H1 (cell line): Measurements from ENCODE around the gene CHRM3. TPM values are rescaled to one million over a fixed set of nuclear protein-coding genes. Genes with fewer than 3 reads are reported as not detected.

ENCODE experiments used
- CTCF ChIA-PET: fragments of 300-600 bp; sonication (Branson Sonifier 250); formaldehyde crosslinking; loops from one replicate; lab custom pipeline; 2021; ENCODE audit not compliant: partially characterized antibody; lab: Charles Lee
- POLR2A ChIA-PET: fragments of 300-600 bp; sonication (Branson Sonifier 250); formaldehyde crosslinking; loops from one replicate; lab custom pipeline; 2021; ENCODE audit warnings: inconsistent platforms; ENCODE audit not compliant: partially characterized antibody; lab: Charles Lee
- DNase-seq, 2 experiments: peaks; one replicate each; pipeline versions ENCODE4 v3.0.0 to v3.0.0-alpha.2; 2010 to 2022; ENCODE audit warnings: low spot score in 2 of 2, low read depth in 1 of 2, mixed read lengths in 1 of 2
- FAIRE-seq: peaks from 2 replicates; lab custom pipeline; 2011; peaks lifted over from hg19 to GRCh38; lab: Jason Lieb, UNC
- H2AFZ ChIP-seq: 2 replicates; pipeline ENCODE4 v1.8.1; 2012; ENCODE audit warnings: low read length, inconsistent platforms
- H2AK5ac ChIP-seq: 2 replicates; pipeline ENCODE4 v1.6.1; 2013; ENCODE audit warnings: low read depth, low read length
- H2BK120ac ChIP-seq: replicated peaks from 2 replicates; pipeline ENCODE3; 2013; ENCODE audit warnings: low read depth, low read length, inconsistent platforms
- H2BK12ac ChIP-seq: 2 replicates; pipeline ENCODE4 v1.6.1; 2013; ENCODE audit warnings: low read depth, low read length
- H2BK15ac ChIP-seq: 2 replicates; pipeline ENCODE4 v1.6.1; 2013; ENCODE audit warnings: low read length
- H2BK20ac ChIP-seq: 2 replicates; pipeline ENCODE4 v1.6.1; 2013; ENCODE audit warnings: low read length
- H2BK5ac ChIP-seq: 2 replicates; pipeline ENCODE4 v1.6.1; 2013; ENCODE audit warnings: low read depth, low read length
- H3K14ac ChIP-seq: 2 replicates; pipeline ENCODE4 v1.6.1; 2013; ENCODE audit warnings: inconsistent platforms; ENCODE audit not compliant: insufficient read length
- H3K18ac ChIP-seq: 2 replicates; pipeline ENCODE4 v1.6.1; 2013; ENCODE audit warnings: low read length; ENCODE audit errors: extremely low read depth
- H3K23ac ChIP-seq: 2 replicates; pipeline ENCODE4 v1.6.1; 2013; ENCODE audit warnings: inconsistent platforms; ENCODE audit not compliant: insufficient read length
- H3K23me2 ChIP-seq: 2 replicates; pipeline ENCODE4 v1.6.1; 2013; ENCODE audit warnings: low read depth, low read length
- H3K27ac ChIP-seq: 2 replicates; pipeline ENCODE4 v1.6.1; 2011; ENCODE audit warnings: low read depth, low read length, inconsistent platforms
- H3K27me3 ChIP-seq, 4 experiments: replicated peaks in 1 of 4; 1 replicate in 1 of 4; 2 replicates in 3 of 4; pipeline versions ENCODE4 v1.6.1 to v1.8.1; 2011 to 2013; ENCODE audit warnings: low read length in 3 of 4, mild to moderate bottlenecking in 3 of 4, inconsistent platforms in 2 of 4, mixed read lengths in 2 of 4, moderate library complexity in 1 of 4; ENCODE audit not compliant: control insufficient read depth in 3 of 4, insufficient read depth in 3 of 4; ENCODE audit errors: extremely low read depth in 1 of 4
- H3K36me3 ChIP-seq, 4 experiments: 2 replicates each; pipeline versions ENCODE4 v1.6.1 to v1.8.1; 2011 to 2013; ENCODE audit warnings: mild to moderate bottlenecking in 4 of 4, low read length in 3 of 4, moderate library complexity in 2 of 4, control low read depth in 1 of 4, inconsistent platforms in 1 of 4; ENCODE audit not compliant: insufficient read depth in 4 of 4, control insufficient read depth in 2 of 4
- H3K4ac ChIP-seq: replicated peaks from 2 replicates; pipeline ENCODE3; 2013; ENCODE audit warnings: low read length, low read depth, mixed read lengths, inconsistent platforms; ENCODE audit not compliant: insufficient read length
- H3K4me1 ChIP-seq, 4 experiments: replicated peaks in 1 of 4; 1 replicate in 1 of 4; 2 replicates in 3 of 4; pipeline versions ENCODE4 v1.6.1 to v1.8.1; 2011 to 2013; ENCODE audit warnings: low read length in 3 of 4, inconsistent platforms in 2 of 4, mixed read lengths in 1 of 4; ENCODE audit not compliant: insufficient read depth in 4 of 4, control insufficient read depth in 3 of 4
- H3K4me2 ChIP-seq, 2 experiments: 2 replicates each; pipeline versions ENCODE4 v1.6.1 to v1.8.1; 2011 to 2013; ENCODE audit warnings: low read depth in 2 of 2, low read length in 2 of 2, control low read depth in 1 of 2, inconsistent platforms in 1 of 2, mild to moderate bottlenecking in 1 of 2; ENCODE audit not compliant: insufficient read depth in 1 of 2
- H3K4me3 ChIP-seq, 4 experiments: fragments of 200-600, 300-600 bp in 1 of 4; sonication (generic), shearing (Covaris generic), sonication (Bioruptor Twin) in 1 of 4; 2 replicates each; pipeline versions ENCODE4 v1.5.1 to v1.8.1; 2011 to 2016; ENCODE audit warnings: low read length in 4 of 4, low read depth in 3 of 4, control low read depth in 2 of 4, inconsistent platforms in 2 of 4, mild to moderate bottlenecking in 2 of 4, mixed read lengths in 1 of 4, moderate library complexity in 1 of 4; ENCODE audit not compliant: insufficient read depth in 2 of 4; ENCODE audit errors: extremely low read depth in 1 of 4
- H3K56ac ChIP-seq: replicated peaks from 2 replicates; pipeline ENCODE3; 2013; ENCODE audit warnings: low read depth, mild to moderate bottlenecking, mixed read lengths, low read length, inconsistent platforms; ENCODE audit not compliant: insufficient read length
- H3K79me1 ChIP-seq: 2 replicates; pipeline ENCODE4 v1.6.1; 2013; ENCODE audit warnings: low read depth, low read length, control low read depth
- H3K79me2 ChIP-seq, 2 experiments: 2 replicates each; pipeline versions ENCODE4 v1.6.1 to v1.8.1; 2012 to 2013; ENCODE audit warnings: low read length in 2 of 2, mild to moderate bottlenecking in 2 of 2, inconsistent platforms in 1 of 2; ENCODE audit not compliant: insufficient read depth in 2 of 2, control insufficient read depth in 1 of 2
- H3K9ac ChIP-seq, 4 experiments: replicated peaks in 1 of 4; 1 replicate in 1 of 4; 2 replicates in 3 of 4; pipeline versions ENCODE4 v1.6.1 to v1.8.1; 2011 to 2013; ENCODE audit warnings: low read depth in 3 of 4, low read length in 3 of 4, control low read depth in 2 of 4, mild to moderate bottlenecking in 2 of 4, moderate library complexity in 2 of 4, inconsistent platforms in 1 of 4; ENCODE audit errors: extremely low read depth in 1 of 4
- H3K9me3 ChIP-seq, 2 experiments: 2 replicates each; pipeline versions ENCODE4 v1.6.1 to v1.8.1; 2012 to 2013; ENCODE audit warnings: mild to moderate bottlenecking in 2 of 2, moderate library complexity in 2 of 2, control low read depth in 1 of 2, inconsistent platforms in 1 of 2, low read depth in 1 of 2, low read length in 1 of 2, mixed read lengths in 1 of 2; ENCODE audit not compliant: insufficient read depth in 2 of 2
- H4K20me1 ChIP-seq, 2 experiments: replicated peaks in 1 of 2; 2 replicates each; pipeline versions ENCODE3 to v1.8.1; 2011 to 2013; ENCODE audit warnings: inconsistent platforms in 2 of 2, low read length in 2 of 2, mild to moderate bottlenecking in 1 of 2; ENCODE audit not compliant: insufficient read depth in 2 of 2, control insufficient read depth in 1 of 2
- H4K5ac ChIP-seq: 2 replicates; pipeline ENCODE4 v1.6.1; 2013; ENCODE audit warnings: low read length, low read depth, mixed read lengths, inconsistent platforms; ENCODE audit not compliant: insufficient read length
- H4K8ac ChIP-seq: 2 replicates; pipeline ENCODE4 v1.8.0; 2013; ENCODE audit warnings: mild to moderate bottlenecking, moderate library complexity, low read length, inconsistent platforms; ENCODE audit not compliant: insufficient read depth; ENCODE audit errors: extremely low read depth
- H4K91ac ChIP-seq: replicated peaks from 2 replicates; pipeline ENCODE3; 2013; ENCODE audit warnings: low read length, mixed read lengths, inconsistent platforms; ENCODE audit not compliant: insufficient read length
- ATF2 ChIP-seq: IDR thresholded peaks from 2 replicates; pipeline ENCODE4 v1.6.1; 2012; ENCODE audit warnings: low read length, inconsistent platforms
- CHD2 ChIP-seq: IDR thresholded peaks from 2 replicates; pipeline ENCODE4 v1.6.1; 2012; ENCODE audit warnings: low read length, improper control_type of control experiment
- MAFK ChIP-seq: IDR thresholded peaks from 2 replicates; pipeline ENCODE4 v1.6.1; 2012; ENCODE audit warnings: low read depth, mild to moderate bottlenecking, improper control_type of control experiment, low read length
- RAD21 ChIP-seq, 2 experiments: IDR thresholded peaks in 1 of 2; conservative IDR thresholded peaks in 1 of 2; 2 replicates each; pipeline ENCODE4 v1.6.1; 2011; ENCODE audit warnings: low read depth in 2 of 2, low read length in 2 of 2, improper control_type of control experiment in 1 of 2, inconsistent platforms in 1 of 2, mild to moderate bottlenecking in 1 of 2, moderate library complexity in 1 of 2
- YY1 ChIP-seq: IDR thresholded peaks from 2 replicates; pipeline ENCODE4 v1.6.1; 2011; ENCODE audit warnings: low read depth, mild to moderate bottlenecking, low read length
- WGBS, 2 experiments: shearing (Covaris generic) in 1 of 2; methylation state at CpG; one replicate each; pipeline versions ENCODE4 v1.1.6 to v1.1.7; 2013 to 2015; ENCODE audit warnings: low lambda C conversion rate in 2 of 2, mixed read lengths in 2 of 2, inconsistent platforms in 1 of 2, low coverage in 1 of 2, missing lambda C conversion rate in 1 of 2; ENCODE audit not compliant: insufficient replicate concordance in 2 of 2, insufficient coverage in 1 of 2, insufficient read length in 1 of 2; ENCODE audit errors: extremely low coverage in 1 of 2, missing lambda C conversion rate in 1 of 2; 5-methylcytosine and 5-hydroxymethylcytosine counted together
- polyA plus RNA-seq, 7 experiments: library from polyadenylated mRNA; depleted of rRNA in 3 of 7; stranded (reverse) in 5 of 7; unstranded in 2 of 7; fragments of >200 nt in 5 of 7; fragments of 200-250 nt in 2 of 7; gene quantifications; 1 replicate in 5 of 7; 2 replicates in 1 of 7; 4 replicates in 1 of 7; pipeline versions ENCODE4 v1.2.1 to v1.2.3, GENCODE V29; 2011 to 2013; ENCODE audit warnings: missing spikeins in 2 of 7, mixed read lengths in 2 of 7
- total RNA-seq: library from RNA; stranded (reverse); fragmentation: NEBNext Ultra II Directional; extraction: Animal tissue kit (Norgen Biotek cat#: 25700); gene quantifications from 2 replicates; pipeline ENCODE4 v1.2.1, GENCODE V29; 2021

Gene CHRM3
- total and polyA plus RNA-seq, 2 of the 8 experiments (the other 6 are each of a cell fraction or from before 2014, with no cell fraction given), result 3.3 to 5.0 TPM

GRCh38 chr1:239426821-239427475 is 40.6 kb downstream of the CHRM3 start:
- Histone ChIP-seq H3K9me3 (no peaks in the 10 kb centered on the region), H3K79me2 (no peaks in the 10 kb centered on the region; a peak in 1 of 4 replicates), H2BK20ac (no peak overlapping the region), H2AK5ac (no peak overlapping the region), H3K4ac (no peak overlapping the region), H3K4me3 (no peak overlapping the region), H2BK15ac (no peak overlapping the region), H3K23ac (no peak overlapping the region), H3K14ac (no peak overlapping the region), H3K9ac (no peak overlapping the region), H4K20me1 (no peaks in the 10 kb centered on the region), H2BK120ac (no peak overlapping the region), H3K4me2 (no peak overlapping the region), H3K27ac (no peak overlapping the region), H2AFZ (no peak overlapping the region), H3K27me3 (no peaks in the 10 kb centered on the region), H4K8ac (no peak overlapping the region), H4K5ac (no peak overlapping the region), H2BK12ac (no peak overlapping the region), H2BK5ac (no peak overlapping the region), H3K56ac (no peak overlapping the region), H3K18ac (no peak overlapping the region), H3K79me1 (no peaks in the 10 kb centered on the region), H4K91ac (no peak overlapping the region), H3K4me1 (no peaks in the 10 kb centered on the region), H3K23me2 (no peaks in the 10 kb centered on the region; the same call in 1 of the 2 replicates), H3K36me3 (no peaks in the 10 kb centered on the region)
- FAIRE-seq (no peak), DNase-seq (no peak)
- CTCF ChIA-PET, result interaction anchor here (0.6 kb wide), 1 partner anchor 13 kb away, joined by 3 read pairs; no protein-coding TSS in a partner anchor
- POLR2A ChIA-PET, result no interaction called here
- WGBS, 2 experiments, result 96 to 100% methylated on average over 1 to 4 of the region's 4 CpGs
- TF ChIP-seq MAFK (no peak), ATF2 (no peak), RAD21 (IDR thresholded peaks at IDR 0.05 in 1 of 2, conservative IDR thresholded peaks at IDR 0.05 in 1 of 2; ENCODE audit: low read depth in 2 of 2, low read length in 2 of 2) (no peak), CHD2 (no peak), YY1 (no peak)
